Mesodermal cell (in vitro differentiated cells): ENCODE results near the gene SH2B3.
A peak's percentile ranks its signal among the peaks of the same experiment; 100 is the strongest.

Experiments used
- H3K27ac ChIP-seq: 2 replicates; pipeline ENCODE4 v1.7.0; 2013; ENCODE audit warnings: mild to moderate bottlenecking, low read depth, low read length, moderate library complexity; ENCODE audit not compliant: severe bottlenecking
- H3K36me3 ChIP-seq: 2 replicates; pipeline ENCODE4 v1.7.1; 2013; ENCODE audit warnings: mild to moderate bottlenecking, low read length, moderate library complexity; ENCODE audit not compliant: control insufficient read depth, insufficient read depth
- H3K4me1 ChIP-seq: one replicate; pipeline ENCODE4 v1.7.1; 2013; ENCODE audit warnings: mild to moderate bottlenecking, low read length; ENCODE audit not compliant: insufficient read depth, control insufficient read depth, poor library complexity, severe bottlenecking
- H3K4me3 ChIP-seq: 2 replicates; pipeline ENCODE4 v1.7.0; 2013; ENCODE audit warnings: low read length, control low read depth, mild to moderate bottlenecking; ENCODE audit not compliant: insufficient read depth, poor library complexity, severe bottlenecking; ENCODE audit errors: extremely low read depth
- H3K9me3 ChIP-seq: 2 replicates; pipeline ENCODE4 v1.7.1; 2013; ENCODE audit warnings: mild to moderate bottlenecking, low read length, moderate library complexity; ENCODE audit not compliant: control insufficient read depth
- WGBS, 2 experiments: methylation state at CpG; one replicate each; pipeline ENCODE4 v1.1.5; 2013; ENCODE audit warnings: missing lambda C conversion rate in 2 of 2; ENCODE audit not compliant: insufficient coverage in 2 of 2; 5-methylcytosine and 5-hydroxymethylcytosine counted together

SH2B3 gene

DNA sequence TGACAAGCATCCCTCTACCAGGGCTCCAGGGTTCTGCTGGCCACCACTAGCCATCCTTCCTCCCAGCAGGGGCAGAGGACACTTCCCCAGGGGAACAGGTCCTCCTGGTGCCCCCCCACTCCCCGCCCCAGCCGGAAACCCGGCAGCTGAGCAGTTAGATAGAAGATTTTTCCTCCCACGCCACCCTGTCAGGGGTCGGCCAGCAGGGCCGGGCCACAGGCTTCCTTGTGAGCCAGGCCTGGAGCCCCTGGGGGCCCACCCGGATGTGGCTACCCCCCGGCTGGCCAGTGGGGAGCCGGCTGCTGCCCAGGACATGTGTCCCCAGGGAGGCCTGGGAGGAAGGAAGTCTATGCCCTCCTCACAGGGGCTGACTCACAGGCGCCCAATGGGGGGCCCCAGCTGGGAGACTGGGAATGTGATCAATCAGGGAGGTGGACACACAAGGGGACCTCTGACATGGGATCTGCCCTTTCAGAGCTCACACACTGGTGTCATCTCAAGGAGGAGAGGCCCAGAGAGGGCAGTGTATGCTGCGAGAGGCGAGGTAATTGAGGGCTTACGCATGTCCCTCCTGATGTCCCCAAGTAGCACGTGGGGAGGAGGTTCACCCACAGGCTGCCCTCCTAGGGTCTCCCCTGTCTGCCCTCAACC is 4.2 kb downstream of the SH2B3 start:
- H3K36me3 ChIP-seq, result peaks cover 6% of the 10 kb centered on the region
- H3K27ac ChIP-seq, result peak overlapping the region; percentile 79
- H3K9me3 ChIP-seq, result no peaks in the 10 kb centered on the region
- no peak overlapping the region for H3K4me3 ChIP-seq
- WGBS, 2 experiments, result 53 to 56% methylated on average over 10 to 11 of the region's 14 CpGs
- H3K4me1 ChIP-seq, result peaks cover 68% of the 10 kb centered on the region

DNA sequence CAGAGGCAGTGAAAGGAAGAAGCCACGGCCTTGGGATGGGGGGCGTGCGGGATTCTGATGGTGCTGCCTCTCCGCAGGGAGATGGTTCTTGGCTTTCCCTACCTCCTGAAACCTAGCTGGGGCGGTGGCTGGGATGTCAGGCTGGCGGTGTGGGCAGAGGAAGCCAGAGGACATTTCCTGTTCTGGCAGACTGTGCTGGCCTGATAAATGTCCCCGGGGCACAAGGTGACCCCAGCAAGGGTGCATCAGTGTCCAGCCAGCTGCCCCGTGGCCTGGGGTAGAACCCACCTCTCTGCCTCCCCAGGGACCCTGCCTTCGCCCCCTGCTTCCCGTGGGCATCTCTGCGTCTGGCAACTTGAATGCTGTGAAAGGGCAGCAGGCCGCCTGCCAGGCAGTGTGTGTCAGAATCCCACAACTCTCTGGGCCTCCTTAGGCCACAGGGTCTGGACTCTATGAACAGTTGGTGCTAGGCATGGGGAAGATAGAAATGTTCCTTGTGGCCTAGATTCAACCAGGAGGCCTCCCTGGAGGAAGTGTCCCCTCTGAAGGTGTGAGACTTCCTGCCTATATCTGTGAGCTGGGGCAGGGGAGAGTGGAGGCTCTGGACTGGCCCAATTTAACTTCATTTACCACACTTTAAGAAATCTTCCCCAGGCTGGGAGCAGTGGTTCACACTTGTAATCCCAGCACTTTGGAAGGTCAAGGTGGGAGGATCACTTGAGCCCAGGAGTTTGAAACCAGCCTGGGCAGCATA is 4.9 kb downstream of the SH2B3 start:
- H3K4me1 ChIP-seq, result peaks cover 68% of the 10 kb centered on the region
- no peak overlapping the region for H3K4me3 ChIP-seq
- peak overlapping the region; percentile 79 for H3K27ac ChIP-seq

DNA sequence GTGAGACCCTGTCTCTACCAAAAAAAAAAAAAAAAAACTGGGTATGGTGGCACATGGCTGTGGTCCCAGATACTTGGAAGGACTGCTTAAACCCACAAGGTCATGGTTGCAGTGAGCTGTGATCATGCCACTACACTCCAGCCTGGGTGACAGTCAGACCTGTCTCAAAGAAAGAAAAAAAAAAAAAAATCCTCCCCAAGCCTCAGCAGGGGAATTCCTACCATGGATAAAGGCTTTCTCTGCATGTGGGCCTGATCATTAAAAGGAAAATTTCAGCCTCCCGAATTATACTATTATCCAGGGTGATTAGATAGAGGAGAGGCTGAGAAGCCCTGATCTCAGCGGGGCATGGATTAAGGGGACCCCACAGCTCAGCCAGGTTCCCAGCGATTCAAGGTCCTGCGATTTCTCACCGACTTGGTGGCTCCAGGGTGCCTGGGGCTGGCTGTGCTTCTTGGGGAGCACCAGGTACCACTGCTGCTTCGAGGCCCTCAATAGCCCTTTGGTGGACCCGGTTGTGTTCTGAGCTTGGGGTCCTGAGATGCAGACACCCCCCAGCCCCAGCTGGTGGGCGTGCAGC is 5.6 kb downstream of the SH2B3 start:
- Histone ChIP-seq H3K4me1 (peaks cover 68% of the 10 kb centered on the region), H3K4me3 (no peak overlapping the region), H3K27ac (peak overlapping the region; percentile 20), H3K36me3 (peaks cover 16% of the 10 kb centered on the region), H3K9me3 (no peaks in the 10 kb centered on the region)
- WGBS, 2 experiments, result 72 to 79% methylated on average over 3 to 6 of the region's 8 CpGs

More for the DNA sequence above, 4.9 kb downstream of the SH2B3 start:
- Histone ChIP-seq H3K9me3 (no peaks in the 10 kb centered on the region), H3K36me3 (peaks cover 12% of the 10 kb centered on the region)
- 74 to 79% methylated on average over 7 to 9 of the region's 12 CpGs for WGBS, 2 experiments

DNA sequence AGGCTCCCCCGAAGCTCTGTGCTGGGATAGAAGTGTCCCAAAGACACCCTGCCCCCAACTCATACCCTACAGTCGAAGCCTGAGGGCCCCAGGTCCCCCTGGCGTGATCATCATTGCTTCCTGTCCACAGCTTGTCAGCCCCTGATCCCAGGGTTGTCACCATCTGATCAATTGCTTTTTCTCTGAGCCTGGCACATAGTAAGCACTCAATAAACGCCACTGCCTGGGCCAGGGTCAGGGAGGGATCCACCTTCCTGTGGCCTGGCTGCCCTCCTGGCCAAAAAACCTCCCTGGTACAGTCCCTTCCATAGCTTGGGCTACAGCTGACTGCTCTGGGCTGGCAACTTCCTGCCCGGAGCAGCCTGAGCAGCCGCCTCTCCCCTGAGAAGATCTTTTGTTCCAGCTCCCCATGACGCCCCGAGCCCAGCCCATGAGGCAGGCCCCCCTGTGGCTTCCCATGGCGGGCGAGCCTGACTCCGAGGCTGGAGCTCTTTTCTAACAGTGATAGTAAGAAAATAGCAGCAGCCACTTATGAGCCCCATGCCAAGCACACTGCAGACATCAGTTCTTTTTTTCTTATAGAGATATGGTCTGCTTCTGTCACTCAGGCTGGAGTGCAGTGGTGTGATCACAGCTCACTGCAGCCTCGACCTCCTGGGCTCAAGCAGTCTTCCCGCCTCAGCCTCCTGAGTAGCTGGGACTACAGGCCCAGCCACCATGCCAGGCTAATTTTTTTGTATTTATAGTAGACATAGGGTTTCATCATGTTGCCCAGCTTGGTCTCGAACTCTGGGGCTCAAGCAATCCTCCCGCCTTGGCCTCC is 6.5 kb downstream of the SH2B3 start:
- WGBS, 2 experiments, result 49 to 51% methylated on average over 6 to 12 of the region's 15 CpGs
- no peaks in the 10 kb centered on the region for H3K9me3 ChIP-seq
- peak overlapping the region; percentile 80 for H3K27ac ChIP-seq
- H3K4me1 ChIP-seq, result peaks cover 62% of the 10 kb centered on the region
- H3K4me3 ChIP-seq, result no peak overlapping the region
- H3K36me3 ChIP-seq, result peaks cover 21% of the 10 kb centered on the region

DNA sequence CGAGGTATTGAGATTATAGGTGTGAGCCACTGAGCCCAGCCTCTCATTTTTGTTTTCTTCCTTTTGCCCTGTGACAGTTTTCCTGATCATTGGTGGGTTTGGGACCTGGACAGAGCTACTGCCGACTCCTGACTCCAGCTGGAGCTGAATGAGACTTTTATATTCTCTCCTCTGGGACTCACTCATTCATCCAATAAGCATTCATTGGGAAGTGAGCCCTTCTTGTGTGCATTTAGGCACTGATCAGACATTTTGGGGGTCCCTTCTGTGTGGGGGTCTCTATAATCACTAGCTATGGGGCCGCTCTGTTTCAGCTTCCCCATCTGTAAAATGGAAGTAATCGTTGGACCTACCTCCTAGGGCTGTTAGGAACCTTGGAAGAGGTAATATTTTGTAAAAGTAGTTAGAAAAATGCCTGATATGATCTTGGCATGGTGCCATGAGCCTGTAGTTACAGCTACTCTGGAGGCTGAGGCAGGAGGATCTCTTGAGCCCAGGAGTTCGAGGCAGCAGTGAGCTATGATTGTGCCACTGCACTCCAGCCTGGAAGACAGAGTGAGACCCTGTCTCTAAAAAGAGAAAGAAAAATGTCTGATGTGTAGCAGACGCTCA is 7.2 kb downstream of the SH2B3 start:
- WGBS, 2 experiments, result 75 to 80% methylated on average over 4 to 6 of the region's 6 CpGs
- no peak overlapping the region for H3K4me3 ChIP-seq
- peaks cover 26% of the 10 kb centered on the region for H3K36me3 ChIP-seq
- no peaks in the 10 kb centered on the region for H3K9me3 ChIP-seq
- H3K4me1 ChIP-seq, result peaks cover 55% of the 10 kb centered on the region
- peak overlapping the region; percentile 30 for H3K27ac ChIP-seq

DNA sequence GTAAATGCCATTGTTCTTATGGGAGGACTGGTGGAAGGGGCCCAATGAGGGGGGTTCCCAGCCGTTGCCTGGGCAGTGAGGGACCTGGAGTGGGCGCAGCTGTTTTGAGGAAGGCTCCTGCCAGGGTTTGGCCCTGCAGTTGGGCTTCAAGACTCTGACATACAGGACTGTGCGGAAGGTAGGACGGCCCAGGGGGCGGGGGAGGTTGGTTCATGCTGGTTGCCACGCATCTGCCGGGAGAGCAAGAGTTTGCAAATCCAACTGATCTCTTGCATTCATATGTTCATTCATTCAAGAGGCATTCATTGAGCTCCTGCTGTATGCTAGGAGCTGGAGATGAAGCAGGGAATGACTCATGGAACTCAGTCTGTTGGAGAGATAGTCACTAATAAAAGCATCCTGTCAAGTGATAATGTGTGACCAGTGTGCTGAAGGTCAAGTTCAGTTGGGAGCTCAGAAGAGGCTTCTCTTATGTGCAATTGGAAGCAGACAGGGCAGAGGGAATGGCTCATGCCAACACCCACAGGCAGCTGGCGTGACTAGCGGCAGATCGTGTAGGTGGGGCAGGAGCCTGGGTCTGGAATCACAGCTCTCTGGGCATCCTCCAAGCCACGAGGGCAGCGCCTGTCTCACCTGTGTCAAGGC is 7.8 kb downstream of the SH2B3 start:
- H3K9me3 ChIP-seq, result no peaks in the 10 kb centered on the region
- 87 to 95% methylated on average over 10 to 11 of the region's 12 CpGs for WGBS, 2 experiments
- peaks cover 24% of the 10 kb centered on the region for H3K36me3 ChIP-seq
- H3K27ac ChIP-seq, result peak overlapping the region; percentile 45
- no peak overlapping the region for H3K4me3 ChIP-seq
- peaks cover 49% of the 10 kb centered on the region for H3K4me1 ChIP-seq

DNA sequence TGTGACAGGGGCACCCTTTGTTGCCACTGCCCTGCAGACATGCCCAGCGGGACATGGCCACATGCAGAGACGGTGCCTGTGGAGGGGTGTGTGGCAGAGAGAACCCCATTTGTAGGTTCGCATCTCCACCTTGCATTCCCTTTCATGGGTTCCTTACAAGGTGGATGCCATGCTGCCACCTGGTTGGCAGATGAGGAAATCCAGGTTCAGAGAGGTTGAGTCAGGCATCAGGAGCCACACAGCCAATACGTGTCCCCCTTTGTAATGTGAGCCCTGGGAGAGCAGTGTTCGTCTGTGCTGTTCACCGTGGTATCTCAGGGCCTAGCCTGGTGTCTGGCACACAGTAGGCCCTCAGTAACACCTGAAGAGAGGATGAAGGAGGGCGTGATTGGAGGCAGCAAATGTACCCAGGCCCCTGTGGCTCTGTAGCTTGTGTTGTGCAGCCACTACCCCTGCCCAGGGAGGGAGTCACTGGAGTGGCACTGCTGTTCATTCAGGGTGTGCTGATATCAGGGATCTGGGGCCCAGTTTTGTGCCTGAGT is 9.1 kb downstream of the SH2B3 start:
- no peak overlapping the region for H3K27ac ChIP-seq
- WGBS, 2 experiments, result 90 to 96% methylated on average over 7 of the region's 7 CpGs

DNA sequence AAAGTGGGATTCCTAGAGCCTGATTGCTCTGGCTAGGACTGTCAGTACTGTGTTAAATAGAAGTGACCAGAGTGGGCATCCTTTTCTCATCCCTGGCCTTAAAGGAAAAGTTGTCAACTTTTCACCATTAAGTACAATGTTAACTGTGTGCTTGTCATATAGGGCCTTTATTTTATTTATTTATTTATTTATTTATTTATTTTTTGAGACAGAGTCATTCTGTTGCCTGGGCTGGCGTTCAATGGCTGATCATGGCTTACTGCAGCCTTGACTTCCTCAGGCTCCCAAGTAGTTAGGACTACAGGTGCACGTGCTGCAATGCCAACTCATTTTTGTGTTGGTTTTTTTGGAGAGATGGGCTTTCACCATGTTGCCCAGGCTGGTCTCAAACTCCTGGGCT is 11.6 kb downstream of the SH2B3 start:
- no peak overlapping the region for H3K4me3 ChIP-seq
- peaks cover 60% of the 10 kb centered on the region for H3K36me3 ChIP-seq
- H3K4me1 ChIP-seq, result peaks cover 13% of the 10 kb centered on the region
- H3K27ac ChIP-seq, result no peak overlapping the region
- WGBS, 2 experiments, result 88 to 100% methylated on average over 1 to 2 of the region's 2 CpGs
- no peaks in the 10 kb centered on the region for H3K9me3 ChIP-seq

More for the DNA sequence above, 9.1 kb downstream of the SH2B3 start:
- Histone ChIP-seq H3K9me3 (no peaks in the 10 kb centered on the region), H3K4me3 (no peak overlapping the region), H3K36me3 (peaks cover 36% of the 10 kb centered on the region), H3K4me1 (peaks cover 37% of the 10 kb centered on the region)

DNA sequence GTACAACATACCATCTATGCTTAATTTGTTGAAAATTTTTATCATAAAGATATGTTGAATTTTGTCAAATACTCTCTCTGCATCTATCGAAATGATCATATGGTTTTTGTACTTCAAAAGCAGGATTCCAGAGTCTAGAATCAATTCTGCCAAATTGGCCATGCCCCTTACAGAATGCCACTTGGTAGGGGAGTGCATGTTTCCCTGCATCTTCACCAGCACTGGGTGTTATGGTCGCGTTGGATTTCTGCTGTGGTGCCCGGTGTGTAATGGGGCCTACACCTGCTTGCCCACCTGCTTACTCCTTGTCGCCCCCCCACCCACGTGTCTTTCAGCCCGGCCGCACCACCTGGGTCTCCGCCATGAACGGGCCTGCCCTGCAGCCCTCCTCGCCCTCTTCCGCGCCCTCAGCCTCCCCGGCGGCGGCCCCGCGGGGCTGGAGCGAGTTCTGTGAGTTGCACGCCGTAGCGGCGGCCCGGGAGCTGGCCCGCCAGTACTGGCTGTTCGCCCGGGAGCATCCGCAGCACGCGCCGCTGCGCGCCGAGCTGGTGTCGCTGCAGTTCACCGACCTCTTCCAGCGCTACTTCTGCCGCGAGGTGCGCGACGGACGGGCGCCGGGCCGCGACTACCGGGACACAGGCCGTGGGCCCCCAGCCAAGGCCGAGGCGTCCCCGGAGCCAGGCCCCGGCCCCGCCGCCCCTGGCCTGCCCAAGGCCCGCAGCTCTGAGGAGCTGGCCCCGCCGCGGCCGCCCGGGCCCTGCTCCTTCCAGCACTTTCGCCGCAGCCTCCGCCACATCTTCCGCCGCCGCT is 12.3 kb downstream of the SH2B3 start:
- H3K4me1 ChIP-seq, result peaks cover 10% of the 10 kb centered on the region
- H3K27ac ChIP-seq, result no peak overlapping the region
- no peak overlapping the region for H3K4me3 ChIP-seq
- H3K9me3 ChIP-seq, result no peaks in the 10 kb centered on the region
- 97 to 98% methylated on average over 61 to 66 of the region's 67 CpGs for WGBS, 2 experiments
- peaks cover 62% of the 10 kb centered on the region for H3K36me3 ChIP-seq
